PC-9 (cell line): ENCODE measurements around the gene RAB15.

Experiments used
- EZH2 ChIP-seq: fragments of 200-600 bp; sonication (generic); IDR thresholded peaks from 2 replicates; pipeline ENCODE4 v1.8.0; 2017; ENCODE audit warnings: antibody characterized with exemption, low read depth
- TF ChIP-seq, protein P1 (sequence below): fragments of 200-600 bp; sonication (generic); conservative IDR thresholded peaks from 2 replicates; pipeline ENCODE4 v1.6.1; 2017; ENCODE audit warnings: mixed run types, antibody characterized with exemption, mild to moderate bottlenecking, moderate library complexity

DNA sequence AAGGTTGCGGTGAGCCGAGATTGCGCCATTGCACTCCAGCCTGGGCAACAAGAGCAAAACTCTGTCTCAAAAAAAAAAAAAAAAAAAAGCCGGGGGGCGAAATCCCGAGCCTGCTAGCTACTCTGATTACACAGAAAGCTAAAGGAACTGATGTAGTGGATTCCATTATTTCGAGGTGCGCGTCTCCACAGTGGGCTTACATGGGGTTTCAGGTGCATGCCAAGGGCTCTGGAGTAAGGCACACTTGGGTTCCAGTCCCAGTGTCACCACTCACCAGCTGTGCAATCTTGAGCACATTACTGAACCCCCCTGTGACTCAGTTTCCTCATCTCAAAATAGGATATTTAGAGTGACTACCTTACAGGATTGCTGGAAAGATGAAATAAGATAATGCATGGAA is 1.7 kb upstream of the RAB15 start:
- TF ChIP-seq EZH2: no peak
- TF ChIP-seq, protein P1, sequence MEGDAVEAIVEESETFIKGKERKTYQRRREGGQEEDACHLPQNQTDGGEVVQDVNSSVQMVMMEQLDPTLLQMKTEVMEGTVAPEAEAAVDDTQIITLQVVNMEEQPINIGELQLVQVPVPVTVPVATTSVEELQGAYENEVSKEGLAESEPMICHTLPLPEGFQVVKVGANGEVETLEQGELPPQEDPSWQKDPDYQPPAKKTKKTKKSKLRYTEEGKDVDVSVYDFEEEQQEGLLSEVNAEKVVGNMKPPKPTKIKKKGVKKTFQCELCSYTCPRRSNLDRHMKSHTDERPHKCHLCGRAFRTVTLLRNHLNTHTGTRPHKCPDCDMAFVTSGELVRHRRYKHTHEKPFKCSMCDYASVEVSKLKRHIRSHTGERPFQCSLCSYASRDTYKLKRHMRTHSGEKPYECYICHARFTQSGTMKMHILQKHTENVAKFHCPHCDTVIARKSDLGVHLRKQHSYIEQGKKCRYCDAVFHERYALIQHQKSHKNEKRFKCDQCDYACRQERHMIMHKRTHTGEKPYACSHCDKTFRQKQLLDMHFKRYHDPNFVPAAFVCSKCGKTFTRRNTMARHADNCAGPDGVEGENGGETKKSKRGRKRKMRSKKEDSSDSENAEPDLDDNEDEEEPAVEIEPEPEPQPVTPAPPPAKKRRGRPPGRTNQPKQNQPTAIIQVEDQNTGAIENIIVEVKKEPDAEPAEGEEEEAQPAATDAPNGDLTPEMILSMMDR: no peak
